K562 (cell line): ENCODE measurements around the gene NOX1. TPM values are rescaled to one million over a fixed set of nuclear protein-coding genes. Genes with fewer than 3 reads are reported as not detected.

Experiments used
- ATAC-seq: fragments of 200-7000 bp; cut with Tn5 transposase; 3 replicates; pipeline ENCODE4 v1.9.1; 2020; ENCODE audit warnings: moderate library complexity
- BruUV-seq: library from RNA; stranded (reverse); fragments of 400-500 nt; replicated peaks from 2 replicates; lab custom pipeline; 2021; lab: Mats Ljungman, UMichigan
- CTCF ChIA-PET: fragments of 300-600 bp; formaldehyde crosslinking; extraction: SDS; loops from one replicate; lab custom pipeline; 2021; ENCODE audit warnings: low intra/inter-chr PET ratio; lab: Yijun Ruan, JAX
- POLR2A ChIA-PET: fragments of 300-600, 350-650 bp; sonication (Branson Sonifier 250); formaldehyde crosslinking; extraction: SDS; loops from one replicate; lab custom pipeline; 2021; ENCODE audit warnings: antibody characterized with exemption, inconsistent platforms; lab: Yijun Ruan, JAX
- DNase-seq, 4 experiments: peaks; one replicate each; pipeline versions ENCODE4 v3.0.0 to v3.0.0-alpha.2; 2011 to 2018; ENCODE audit warnings: low spot score in 3 of 4, mixed read lengths in 3 of 4; ENCODE audit errors: extremely low read depth in 1 of 4
- FAIRE-seq: peaks from 2 replicates; lab custom pipeline; 2011; peaks lifted over from hg19 to GRCh38; lab: Jason Lieb, UNC
- H2AFZ ChIP-seq: 2 replicates; pipeline ENCODE4 v1.6.0; 2011; ENCODE audit warnings: low read depth, low read length, control low read depth, inconsistent platforms
- H3K27ac ChIP-seq: fragments of 200-600 bp; 3 replicates; pipeline ENCODE4 v1.8.0; 2011; ENCODE audit warnings: low read depth, mild to moderate bottlenecking, control low read depth, inconsistent platforms, low read length, moderate library complexity, mixed read lengths; ENCODE audit errors: extremely low read depth
- H3K27me3 ChIP-seq, 2 experiments: fragments of 300-600 bp in 1 of 2; 2 replicates in 1 of 2; 3 replicates in 1 of 2; pipeline versions ENCODE4 v1.6.0 to v1.8.0; 2011; ENCODE audit warnings: inconsistent platforms in 2 of 2, low read length in 2 of 2, mild to moderate bottlenecking in 1 of 2, mixed read lengths in 1 of 2, moderate library complexity in 1 of 2; ENCODE audit not compliant: control insufficient read depth in 2 of 2, insufficient read depth in 2 of 2
- H3K36me3 ChIP-seq: fragments of 300-600 bp; 3 replicates; pipeline ENCODE4 v1.8.0; 2011; ENCODE audit warnings: mild to moderate bottlenecking, low read length, inconsistent platforms; ENCODE audit not compliant: control insufficient read depth, insufficient read depth
- H3K4me1 ChIP-seq, 2 experiments: fragments of 200-600 bp in 1 of 2; replicated peaks in 1 of 2; 2 replicates in 1 of 2; 3 replicates in 1 of 2; pipeline versions ENCODE4 v1.5.1 to v1.8.0; 2011; ENCODE audit warnings: inconsistent platforms in 2 of 2, low read length in 2 of 2, mild to moderate bottlenecking in 1 of 2, mixed read lengths in 1 of 2, moderate library complexity in 1 of 2; ENCODE audit not compliant: control insufficient read depth in 2 of 2, insufficient read depth in 2 of 2
- H3K4me2 ChIP-seq: 2 replicates; pipeline ENCODE4 v1.6.1; 2011; ENCODE audit warnings: low read length, control low read depth, inconsistent platforms, mixed read lengths; ENCODE audit not compliant: insufficient read depth
- H3K4me3 ChIP-seq: fragments of 200-600 bp; sonication (generic), shearing (Covaris generic); 2 replicates; pipeline ENCODE4 v1.5.1; 2016; ENCODE audit warnings: control low read depth, inconsistent platforms
- H3K79me2 ChIP-seq: fragments of 200-600 bp; 3 replicates; pipeline ENCODE4 v1.8.0; 2011; ENCODE audit warnings: low read length, inconsistent platforms; ENCODE audit not compliant: control insufficient read depth, insufficient read depth
- H3K9ac ChIP-seq, 2 experiments: 2 replicates each; pipeline versions ENCODE4 v1.6.0 to v1.6.1; 2011; ENCODE audit warnings: low read depth in 2 of 2, low read length in 2 of 2, control low read depth in 1 of 2, inconsistent platforms in 1 of 2, mild to moderate bottlenecking in 1 of 2, mixed read lengths in 1 of 2; ENCODE audit not compliant: insufficient read depth in 1 of 2
- H3K9me1 ChIP-seq: one replicate; pipeline ENCODE4 v1.6.0; 2011; ENCODE audit warnings: inconsistent platforms, mild to moderate bottlenecking, low read length, moderate library complexity; ENCODE audit not compliant: control insufficient read depth, insufficient read depth
- H3K9me3 ChIP-seq: replicated peaks from 2 replicates; pipeline ENCODE4 v1.5.1; 2011; ENCODE audit warnings: low read depth, low read length, inconsistent platforms; ENCODE audit not compliant: control insufficient read depth, insufficient read depth
- H4K20me1 ChIP-seq: replicated peaks from 2 replicates; pipeline ENCODE4 v1.6.1; 2011; ENCODE audit warnings: low read length, inconsistent platforms, mixed read lengths; ENCODE audit not compliant: control insufficient read depth, insufficient read depth
- CEBPG ChIP-seq, 3 experiments: fragments of 200-800 bp in 1 of 3; sonication (Bioruptor generic) in 1 of 3; sonication (generic) in 1 of 3; formaldehyde crosslinking in 1 of 3; IDR thresholded peaks in 2 of 3; conservative IDR thresholded peaks in 1 of 3; 2 replicates each; pipeline versions ENCODE4 v1.6.1 to v1.8.0; 2016 to 2022; ENCODE audit warnings: missing compliant biosample characterization in 2 of 3, missing genetic modification characterization in 2 of 3, mild to moderate bottlenecking in 1 of 3, missing genetic modification reagents in 1 of 3
- FOXM1 ChIP-seq, 2 experiments: fragments of 450-650 bp in 1 of 2; sonication (generic) in 1 of 2; formaldehyde crosslinking in 1 of 2; IDR thresholded peaks; 2 replicates each; pipeline versions ENCODE4 v1.6.1 to v1.9.0; 2017 to 2022; ENCODE audit warnings: low read depth in 2 of 2, mild to moderate bottlenecking in 2 of 2, missing genetic modification reagents in 1 of 2, moderate library complexity in 1 of 2
- ZNF232 ChIP-seq: sonication (generic); formaldehyde crosslinking; IDR thresholded peaks from 2 replicates; pipeline ENCODE4 v1.8.0; 2022; ENCODE audit warnings: mild to moderate bottlenecking, missing genetic modification reagents
- WGBS: fragments of 100-300 bp; shearing (Covaris generic); methylation state at CpG from one replicate; pipeline ENCODE4 v1.1.6; 2016; ENCODE audit warnings: low coverage, mixed read lengths; ENCODE audit not compliant: insufficient coverage; ENCODE audit errors: missing lambda C conversion rate; 5-methylcytosine and 5-hydroxymethylcytosine counted together
- in situ Hi-C: fragments of 300-500 bp; cut with MboI; formaldehyde crosslinking; loops from 4 replicates; pipeline ENCODE4 v1.15.0; 2018; ENCODE audit warnings: inconsistent platforms, mixed read lengths
- intact Hi-C: fragments of 100-400 bp; cut with micrococcal nuclease; formaldehyde crosslinking; loops from 2 replicates; pipeline ENCODE4 v1.14.2; 2022
- polyA plus RNA-seq, 8 experiments: library from polyadenylated mRNA; depleted of rRNA in 4 of 8; stranded (reverse) in 5 of 8; unstranded in 3 of 8; fragments of >200 nt; fragmentation: Nextera tagmentation in 2 of 8; fragmentation: Illumina TruSeq in 1 of 8; extraction: Ambion mirVana in 2 of 8; extraction: Trizol in 1 of 8; gene quantifications; 2 replicates each; pipeline versions ENCODE4 v1.2.1 to v1.2.3, GENCODE V29; 2011 to 2014; ENCODE audit warnings: inconsistent platforms in 1 of 8, missing spikeins in 1 of 8
- total RNA-seq, 7 experiments: library from RNA; depleted of rRNA in 6 of 7; stranded (reverse); fragments of >200 nt in 6 of 7; fragmentation: Illumina TruSeq in 2 of 7; extraction: Trizol in 2 of 7; gene quantifications; 2 replicates each; pipeline versions ENCODE4 v1.2.1 to v1.2.3, GENCODE V29; 2011 to 2021; ENCODE audit warnings: low replicate concordance in 1 of 7
- TF ChIP-seq, protein P1 (sequence below): fragments of 250-450 bp; sonication (Bioruptor Pico); IDR thresholded peaks from 2 replicates; pipeline ENCODE4 v1.4.0; 2020; ENCODE audit warnings: mild to moderate bottlenecking, moderate library complexity

Gene NOX1
- total and polyA plus RNA-seq, 9 of the 15 experiments (the other 6 are each of a cell fraction or from before 2014, with no cell fraction given): 0.01 TPM; not detected in 8

DNA sequence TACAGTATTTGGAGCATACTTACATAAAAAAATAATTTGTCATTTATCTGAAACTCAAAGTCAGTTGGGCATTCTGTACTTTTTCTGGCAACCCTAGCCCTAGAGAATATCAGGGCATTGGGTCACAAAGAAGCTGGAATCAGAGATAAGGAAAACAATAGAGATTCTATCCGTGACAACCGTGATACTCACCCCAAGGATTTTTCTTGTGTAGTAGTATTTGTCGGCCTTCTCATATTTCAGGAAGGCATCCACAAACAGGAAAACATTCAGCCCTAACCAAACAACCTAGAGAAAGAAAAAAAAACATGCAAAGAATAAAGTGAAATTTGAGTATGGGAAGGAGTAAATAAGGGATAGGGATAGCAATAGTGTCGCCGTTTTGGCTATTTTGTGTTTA lies 3.6 kb downstream of the NOX1 start (continued):
- TF ChIP-seq FOXM1 (IDR thresholded peaks at IDR 0.05; ENCODE audit: low read depth): no peak
- TF ChIP-seq FOXM1 (CRISPR knock-in tag; IDR thresholded peaks at IDR 0.05; ENCODE audit: low read depth): no peak
- no peak for TF ChIP-seq ZNF232 (CRISPR knock-in tag)

DNA sequence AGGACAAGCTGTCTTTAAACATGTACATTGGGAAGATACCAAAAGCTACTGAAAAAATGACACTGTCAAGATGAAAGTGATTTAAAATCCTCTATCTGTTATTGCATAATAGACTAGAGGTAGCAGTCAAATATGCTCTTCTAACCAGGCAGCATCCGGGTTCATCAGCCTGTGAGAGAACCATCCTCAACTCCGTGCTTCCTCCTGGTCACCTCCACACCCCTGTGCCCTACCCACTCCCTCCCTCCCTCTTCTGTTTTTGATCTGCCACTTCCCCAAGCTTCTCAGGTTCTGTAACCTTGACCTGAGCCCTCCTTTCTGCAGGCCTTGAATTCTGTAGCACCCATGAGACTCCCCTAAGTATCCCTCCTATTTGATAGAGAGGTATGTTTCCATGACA lies 5.9 kb downstream of the NOX1 start:
- intact Hi-C loops (no loop called here), in situ Hi-C loops (no loop called here)
- Histone ChIP-seq H3K4me1 (no peaks in the 10 kb centered on the region), H3K27me3 (peaks cover 0 to 7% of the 10 kb centered on the region in 2 experiments; a peak in 3 of 5 replicates), H2AFZ (no peak overlapping the region), H3K36me3 (no peaks in the 10 kb centered on the region), H4K20me1 (no peaks in the 10 kb centered on the region), H3K79me2 (no peaks in the 10 kb centered on the region), H3K9me3 (no peaks in the 10 kb centered on the region), H3K9ac (no peak overlapping the region), H3K9me1 (no peaks in the 10 kb centered on the region), H3K4me2 (no peak overlapping the region), H3K27ac (no peak overlapping the region), H3K4me3 (no peak overlapping the region)
- BruUV-seq: no TSS peak
- TF ChIP-seq, protein P1, sequence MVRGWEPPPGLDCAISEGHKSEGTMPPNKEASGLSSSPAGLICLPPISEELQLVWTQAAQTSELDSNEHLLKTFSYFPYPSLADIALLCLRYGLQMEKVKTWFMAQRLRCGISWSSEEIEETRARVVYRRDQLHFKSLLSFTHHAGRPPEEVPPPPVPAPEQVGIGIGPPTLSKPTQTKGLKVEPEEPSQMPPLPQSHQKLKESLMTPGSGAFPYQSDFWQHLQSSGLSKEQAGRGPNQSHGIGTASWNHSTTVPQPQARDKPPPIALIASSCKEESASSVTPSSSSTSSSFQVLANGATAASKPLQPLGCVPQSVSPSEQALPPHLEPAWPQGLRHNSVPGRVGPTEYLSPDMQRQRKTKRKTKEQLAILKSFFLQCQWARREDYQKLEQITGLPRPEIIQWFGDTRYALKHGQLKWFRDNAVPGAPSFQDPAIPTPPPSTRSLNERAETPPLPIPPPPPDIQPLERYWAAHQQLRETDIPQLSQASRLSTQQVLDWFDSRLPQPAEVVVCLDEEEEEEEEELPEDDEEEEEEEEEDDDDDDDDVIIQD (CRISPR knock-in tag): no peak
- no peak for TF ChIP-seq CEBPG (CRISPR knock-in tag; IDR thresholded peaks at IDR 0.05)
- peak in 1 of 2 experiments; percentile 4; a peak in 2 of 4 replicates for TF ChIP-seq CEBPG (tag; conservative IDR thresholded peaks at IDR 0.05 in 1 of 2, IDR thresholded peaks at IDR 0.05 in 1 of 2)
- no peak for FAIRE-seq
- no peak for DNase-seq
- no peak for ATAC-seq
- CTCF ChIA-PET: no interaction called here
- WGBS: 0% methylated on average over 2 of the region's 2 CpGs
- POLR2A ChIA-PET: no interaction called here
